Spleen (tissue), 7 donors: Measurements from ENCODE around the gene ZNF524.

Source experiments
- POLR2A ChIP-seq, 3 donors: fragments of 450-650 bp; IDR thresholded peaks; one replicate each; pipeline ENCODE4 v1.5.1; 2017; ENCODE audit warnings: antibody characterized with exemption in 3 of 3, mild to moderate bottlenecking in 1 of 3
- POLR2AphosphoS5 ChIP-seq, 3 donors: sonication (generic); formaldehyde crosslinking; IDR thresholded peaks; one replicate each; pipeline ENCODE4 v1.5.1; 2017; ENCODE audit warnings: antibody characterized with exemption in 3 of 3
- TF ChIP-seq, protein P1 (sequence below), 11 experiments: fragments of 200-600 bp in 7 of 11; fragments of 450-650 bp in 4 of 11; sonication (generic) in 4 of 11; IDR thresholded peaks in 8 of 11; conservative IDR thresholded peaks in 3 of 11; 1 replicate in 7 of 11; 2 replicates in 4 of 11; pipeline versions ENCODE4 v1.4.0 to v1.8.0; 2016 to 2021; ENCODE audit warnings: antibody characterized with exemption in 11 of 11, inconsistent platforms in 4 of 11, mild to moderate bottlenecking in 1 of 11
- donor health status: DM: no; HTN: no; CAD: no; lungs with moderate emphysema.
- donor health status: DM: no; HTN: no; CAD: no.
- donor health status: DM: no; HTN: no; CAD: no.

DNA sequence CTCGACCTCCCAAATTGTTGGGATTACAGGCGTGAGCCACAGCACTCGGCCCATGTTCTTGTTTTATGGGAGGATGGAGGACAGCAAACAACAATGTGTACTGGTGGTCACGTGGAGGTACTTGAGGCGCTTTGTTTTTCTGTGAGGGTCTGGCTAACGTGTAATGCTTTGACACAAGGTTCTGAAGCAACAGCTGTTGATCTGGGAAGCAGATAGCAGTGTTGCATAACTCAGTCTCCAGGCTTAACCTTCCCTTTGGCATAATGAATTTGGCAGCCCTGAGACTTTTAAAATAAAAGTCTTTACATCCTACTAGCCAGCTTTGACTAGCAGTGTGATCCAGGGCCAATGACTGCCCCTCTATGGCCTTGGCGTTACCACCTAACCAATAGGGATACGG lies 33.8 kb downstream of the ZNF524 start:
- TF ChIP-seq, protein P1, sequence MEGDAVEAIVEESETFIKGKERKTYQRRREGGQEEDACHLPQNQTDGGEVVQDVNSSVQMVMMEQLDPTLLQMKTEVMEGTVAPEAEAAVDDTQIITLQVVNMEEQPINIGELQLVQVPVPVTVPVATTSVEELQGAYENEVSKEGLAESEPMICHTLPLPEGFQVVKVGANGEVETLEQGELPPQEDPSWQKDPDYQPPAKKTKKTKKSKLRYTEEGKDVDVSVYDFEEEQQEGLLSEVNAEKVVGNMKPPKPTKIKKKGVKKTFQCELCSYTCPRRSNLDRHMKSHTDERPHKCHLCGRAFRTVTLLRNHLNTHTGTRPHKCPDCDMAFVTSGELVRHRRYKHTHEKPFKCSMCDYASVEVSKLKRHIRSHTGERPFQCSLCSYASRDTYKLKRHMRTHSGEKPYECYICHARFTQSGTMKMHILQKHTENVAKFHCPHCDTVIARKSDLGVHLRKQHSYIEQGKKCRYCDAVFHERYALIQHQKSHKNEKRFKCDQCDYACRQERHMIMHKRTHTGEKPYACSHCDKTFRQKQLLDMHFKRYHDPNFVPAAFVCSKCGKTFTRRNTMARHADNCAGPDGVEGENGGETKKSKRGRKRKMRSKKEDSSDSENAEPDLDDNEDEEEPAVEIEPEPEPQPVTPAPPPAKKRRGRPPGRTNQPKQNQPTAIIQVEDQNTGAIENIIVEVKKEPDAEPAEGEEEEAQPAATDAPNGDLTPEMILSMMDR (IDR thresholded peaks at IDR 0.05 in 8 of 11, conservative IDR thresholded peaks at IDR 0.05 in 3 of 11): no peak
- TF ChIP-seq POLR2A (IDR thresholded peaks at IDR 0.05) (no peak), POLR2AphosphoS5 (IDR thresholded peaks at IDR 0.05) (no peak)
